GM19238 (cell line): ENCODE results near the gene FBXO41.

Experiments
- DNase-seq: peaks from one replicate; pipeline ENCODE4 v3.0.0; 2011; ENCODE audit warnings: low spot score; ENCODE audit not compliant: insufficient read length

FBXO41 gene

GRCh38 chr2:73262108-73262651, 22.1 kb downstream of the FBXO41 start:
- no peak for DNase-seq

GRCh38 chr2:73260338-73260984, 23.8 kb downstream of the FBXO41 start:
- no peak for DNase-seq

DNA sequence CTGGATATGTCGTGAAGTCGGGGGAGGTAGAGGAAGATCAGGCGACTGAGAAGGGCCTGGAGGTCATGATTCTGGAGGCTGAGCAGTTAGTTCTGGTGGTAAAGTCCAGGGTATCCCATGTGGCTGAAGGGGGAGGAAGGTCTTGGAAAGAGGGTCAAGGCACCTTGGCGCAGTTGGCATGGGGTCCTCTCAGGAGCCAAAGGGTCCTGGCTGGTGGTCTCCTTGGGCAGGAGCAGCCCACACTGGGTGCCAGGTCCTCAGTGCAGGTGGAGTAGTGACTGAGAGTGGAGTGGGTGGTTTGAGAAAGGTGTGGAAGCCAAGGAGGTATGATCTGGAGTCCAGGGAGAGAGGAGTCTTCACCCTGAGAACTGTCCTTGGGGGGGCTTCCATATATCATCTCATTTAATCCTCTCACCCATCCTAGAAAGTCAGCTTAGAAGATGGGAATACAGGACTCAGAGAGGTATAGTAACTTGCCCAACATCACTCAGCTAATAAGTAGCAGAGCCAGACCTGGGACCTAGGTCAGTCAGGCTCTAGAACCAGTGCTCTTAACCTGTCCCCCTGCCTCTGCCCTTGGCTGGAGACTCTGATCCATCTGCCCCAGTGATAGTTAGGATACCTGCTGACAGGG, 24.5 kb downstream of the FBXO41 start:
- no peak for DNase-seq

DNA sequence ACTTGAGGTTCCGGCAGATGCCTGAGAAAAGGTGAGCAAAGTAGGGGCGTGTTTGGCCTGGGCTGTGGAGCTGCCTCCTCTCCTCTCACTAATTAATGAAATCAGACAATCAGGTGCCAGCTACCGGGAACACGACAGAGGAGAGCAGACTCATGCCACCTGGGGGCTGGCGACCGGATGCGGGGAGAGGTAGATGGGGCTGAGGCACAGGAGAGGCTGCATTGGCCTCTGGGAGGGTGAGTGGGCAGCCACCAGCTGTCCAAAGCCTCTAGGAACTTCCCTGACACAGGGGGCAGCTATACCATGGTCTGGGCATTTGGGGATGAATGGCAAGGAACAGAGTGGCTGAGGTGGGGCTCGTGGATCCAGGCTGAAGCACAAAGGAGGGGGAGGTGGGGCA, 25.0 kb downstream of the FBXO41 start:
- no peak for DNase-seq

- no peak for DNase-seq
Observed at GRCh38 chr2:73258913-73259215, 25.4 kb downstream of the FBXO41 start.

DNA sequence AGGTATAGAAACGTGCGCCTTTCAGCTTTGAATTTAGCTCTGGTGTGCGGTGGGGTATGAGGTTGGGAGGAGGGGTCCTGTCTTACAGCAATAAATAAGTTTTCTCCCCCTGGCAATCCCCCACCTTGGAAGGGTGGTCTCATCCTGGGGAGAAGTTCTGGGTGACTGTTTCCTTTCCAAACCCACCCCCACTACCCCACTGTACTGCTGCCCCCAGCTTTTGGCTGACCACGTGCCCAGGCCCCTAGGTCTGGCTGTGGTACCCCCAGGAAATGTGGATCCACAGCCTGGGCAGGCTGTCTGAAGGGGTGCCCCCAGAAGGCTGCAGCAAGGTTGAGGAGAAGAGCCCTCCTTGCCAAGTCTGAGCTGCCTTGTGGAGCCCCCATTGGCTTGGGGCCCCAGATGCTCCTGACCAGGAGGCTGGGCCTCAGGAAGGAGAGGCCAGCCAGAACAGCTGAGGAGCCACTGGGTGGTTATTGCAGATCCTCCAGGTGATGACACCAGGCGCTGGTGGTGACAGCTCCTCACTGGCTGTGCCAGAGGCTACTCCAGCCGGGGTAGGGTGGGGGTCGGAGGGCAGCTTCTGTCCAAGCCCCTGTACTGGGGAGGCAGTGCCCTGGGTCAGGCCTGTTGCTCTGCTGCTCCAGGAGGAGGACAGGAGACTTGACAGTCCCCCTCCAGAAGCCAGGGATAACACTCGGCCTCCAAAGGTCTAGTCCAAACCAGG, 25.9 kb downstream of the FBXO41 start:
- DNase-seq = no peak

DNA sequence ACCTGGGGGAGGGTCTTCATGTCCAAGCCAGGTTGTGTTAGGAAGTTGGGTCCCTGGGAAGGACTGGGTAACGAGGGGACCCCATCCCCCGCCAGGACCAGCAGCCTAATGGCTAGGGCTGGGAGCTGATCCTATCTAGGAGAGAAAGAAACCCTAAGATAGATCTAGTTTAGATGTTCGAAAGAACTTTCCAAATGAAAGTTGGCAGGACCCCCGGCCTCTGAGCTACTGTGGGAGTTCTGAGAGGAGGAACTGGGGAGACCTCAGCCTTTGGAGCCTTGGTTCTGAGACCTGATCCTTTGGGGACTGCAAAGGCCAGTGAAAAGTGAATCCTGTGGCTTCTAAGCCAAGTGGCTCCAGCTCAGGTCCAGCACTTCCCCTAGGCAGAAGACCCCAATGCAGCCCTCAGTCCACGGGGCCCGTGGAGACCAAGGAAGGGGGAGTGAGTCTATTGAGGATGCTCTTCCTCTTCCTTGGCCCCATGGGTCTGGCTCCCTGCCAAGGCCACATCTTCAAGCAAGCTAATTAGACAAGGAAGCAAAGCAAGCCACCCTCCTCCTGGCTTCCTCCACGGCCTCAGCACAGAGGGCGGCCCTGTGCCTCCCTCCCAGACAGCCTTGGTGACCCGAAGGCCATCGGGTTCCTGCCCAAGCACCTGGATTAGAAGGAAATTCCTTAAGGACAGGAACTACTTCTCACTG, 26.7 kb downstream of the FBXO41 start:
- DNase-seq = no peak

DNA sequence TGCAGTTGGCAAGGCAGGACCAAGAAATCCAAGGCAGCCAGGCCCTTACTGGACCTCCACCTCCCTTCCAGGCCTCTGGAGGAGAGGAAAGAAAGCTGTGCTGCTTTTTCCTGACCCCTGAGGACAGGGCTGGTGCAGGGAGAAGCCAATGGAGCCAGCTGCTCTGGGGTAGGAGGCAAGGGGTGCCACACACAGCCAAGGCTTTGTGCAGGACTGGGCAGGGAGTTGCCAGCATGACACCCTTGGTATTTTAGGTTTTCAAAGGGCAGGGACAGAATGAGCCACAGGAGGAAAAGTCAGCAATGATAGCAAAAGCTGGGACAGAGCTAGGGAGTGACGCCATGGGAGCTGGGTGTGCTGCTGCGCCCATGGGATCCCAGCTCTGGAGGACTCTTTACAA, 27.3 kb downstream of the FBXO41 start:
- DNase-seq = no peak

- DNase-seq = no peak
Observed at GRCh38 chr2:73256618-73256922, 27.7 kb downstream of the FBXO41 start.

GRCh38 chr2:73255907-73256617, 28.2 kb downstream of the FBXO41 start:
- no peak for DNase-seq

DNA sequence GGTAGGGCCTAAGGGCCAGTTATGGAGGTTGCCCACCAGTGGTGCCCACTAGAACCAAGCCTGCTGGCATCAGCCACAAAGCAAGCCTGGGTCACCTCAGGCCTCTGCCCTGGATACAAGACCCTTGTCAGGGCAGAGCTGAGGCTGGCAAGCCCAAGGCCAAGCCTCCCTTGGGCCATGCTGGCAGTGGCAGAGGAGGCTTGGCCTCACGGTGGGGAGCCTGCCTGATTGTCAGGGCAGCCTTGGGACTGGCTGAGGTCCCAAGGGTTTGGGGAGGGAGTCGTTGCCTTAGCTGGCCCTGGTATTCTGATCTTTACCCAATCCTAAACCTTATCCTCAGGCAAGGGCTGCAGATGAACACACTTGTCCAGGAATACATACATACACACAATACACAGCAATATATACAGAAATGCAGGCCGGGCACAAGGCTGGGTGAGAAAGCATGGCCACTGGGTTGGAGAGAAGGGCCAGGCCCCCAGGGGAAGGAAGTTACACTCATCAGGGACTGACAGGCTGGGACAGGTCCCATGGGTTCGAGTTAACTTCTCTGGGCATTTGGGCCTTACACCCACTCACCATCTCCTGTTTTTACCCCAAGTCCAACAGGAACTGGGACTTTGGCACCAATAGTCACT, 29.2 kb downstream of the FBXO41 start:
- DNase-seq = no peak

GRCh38 chr2:73254343-73255006, 29.8 kb downstream of the FBXO41 start:
- no peak for DNase-seq

- DNase-seq = no peak
Observed at GRCh38 chr2:73253901-73254300, 30.4 kb downstream of the FBXO41 start.

GRCh38 chr2:73253400-73253799, 30.9 kb downstream of the FBXO41 start:
- DNase-seq = no peak

- DNase-seq = no peak
Observed at GRCh38 chr2:73252238-73253027, 31.8 kb downstream of the FBXO41 start.

- DNase-seq = no peak
Observed at GRCh38 chr2:73250872-73251846, 33.1 kb downstream of the FBXO41 start.

DNA sequence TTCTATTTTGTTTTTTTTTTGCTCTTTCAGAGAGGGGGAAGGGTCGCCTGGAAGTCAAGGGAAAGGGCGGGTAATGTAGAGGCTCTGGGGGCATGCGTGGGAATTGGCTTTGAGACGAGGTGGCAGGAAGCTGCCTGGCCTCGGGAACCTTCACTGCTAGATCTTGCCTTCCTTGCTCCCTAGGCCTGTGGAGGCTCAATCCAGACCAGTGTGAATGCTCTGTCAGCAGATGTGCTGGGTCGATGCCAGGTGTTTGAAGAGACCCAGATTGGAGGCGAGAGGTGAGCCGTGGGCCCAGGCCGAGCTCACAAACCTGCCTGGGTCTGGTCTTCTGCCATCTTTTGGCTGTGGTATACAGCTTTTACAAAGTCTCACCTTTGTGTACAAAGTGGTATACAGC, 34.6 kb downstream of the FBXO41 start:
- no peak for DNase-seq

GRCh38 chr2:73246850-73247249, 37.4 kb downstream of the FBXO41 start:
- DNase-seq = no peak

DNA sequence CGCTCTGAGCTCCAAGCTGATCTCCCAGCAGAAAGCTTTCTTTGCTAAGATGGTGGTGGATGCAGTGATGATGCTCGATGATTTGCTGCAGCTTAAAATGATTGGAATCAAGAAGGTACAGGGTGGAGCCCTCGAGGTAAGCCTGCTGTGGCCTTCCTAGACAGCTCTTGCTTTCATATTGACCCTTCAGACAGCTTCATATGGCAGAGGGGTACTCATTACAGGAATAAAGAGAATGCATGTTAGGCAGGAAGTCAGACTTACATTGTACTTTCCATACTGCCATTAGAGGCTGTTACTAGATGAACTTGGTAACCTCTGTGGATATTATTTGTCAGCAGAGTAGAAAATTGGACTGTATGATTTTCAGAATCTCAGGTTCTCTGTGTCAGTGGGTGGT, 39.7 kb downstream of the FBXO41 start:
- no peak for DNase-seq
